ENCODE measurements around the gene HRK. TPM values are rescaled to one million over a fixed set of nuclear protein-coding genes. Genes with fewer than 3 reads are reported as not detected.

The HRK gene
- not detected for polyA plus RNA-seq (2012; ENCODE audit: missing spikeins)

DNA sequence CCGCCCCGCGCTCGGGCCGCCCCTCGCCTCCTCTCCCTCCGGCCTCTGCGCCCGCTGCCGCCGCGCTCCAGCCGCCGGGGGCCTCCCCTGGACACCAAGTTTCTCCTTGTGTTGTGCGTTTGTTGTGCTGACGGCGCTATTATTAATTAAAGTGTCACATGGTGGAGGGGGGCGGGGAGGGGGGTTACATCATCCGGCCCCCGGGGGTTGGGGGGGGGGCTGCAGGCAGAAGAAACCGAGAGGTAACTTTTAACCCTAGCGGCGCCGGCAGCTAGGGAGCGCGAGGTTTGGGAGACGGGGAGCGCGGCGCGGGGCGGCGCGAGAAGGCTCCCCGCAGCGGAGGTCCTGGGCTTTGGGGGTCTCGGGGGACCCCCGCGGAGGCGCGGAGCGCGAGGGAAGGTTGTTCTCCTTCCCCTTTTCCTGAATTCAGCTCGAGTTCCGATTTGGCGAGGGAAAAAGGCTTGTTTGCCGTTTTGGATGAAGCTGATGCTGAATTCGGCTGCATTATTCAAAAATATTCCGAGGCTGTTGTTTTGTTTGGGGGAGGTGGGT lies at the start of gene HRK:
TSS of gene HRK (minus strand) at position 117 of the 552 bp plus-strand sequence. CDS start 134 bp downstream, outside the sequence.
- DNase-seq (ENCODE audit: insufficient read length) (no peak), FAIRE-seq (no peak)
- TF ChIP-seq POLR2AphosphoS5 (IDR thresholded peaks at IDR 0.05; ENCODE audit: low read depth, low read length): no peak
- no peak for TF ChIP-seq TAF1 (IDR thresholded peaks at IDR 0.05; ENCODE audit: borderline replicate concordance, low read depth, low read length)
- no peak for TF ChIP-seq POLR2A (IDR thresholded peaks at IDR 0.05; ENCODE audit: low read depth, low read length)

DNA sequence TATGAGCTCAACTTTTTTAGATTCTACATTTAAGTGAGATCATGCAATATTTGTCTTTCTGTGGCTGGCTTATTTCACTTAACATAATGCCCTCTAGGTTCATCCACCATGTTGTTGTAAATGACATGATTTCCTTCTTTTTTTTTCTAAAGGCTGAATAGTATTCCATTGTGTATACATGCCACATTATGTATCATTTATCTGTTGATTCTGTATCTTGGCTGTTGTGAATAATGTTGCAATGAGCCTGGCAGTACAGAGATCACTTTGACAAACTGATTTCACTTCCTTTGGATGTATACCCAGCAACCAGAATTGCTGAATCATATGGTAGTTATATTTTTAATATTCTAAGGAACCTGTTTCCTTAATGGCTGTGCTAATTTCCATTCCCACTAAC lies 48.6 kb upstream of the HRK start:
- DNase-seq (ENCODE audit: insufficient read length): no peak
- peak; percentile 17 for FAIRE-seq
- TF ChIP-seq POLR2AphosphoS5 (IDR thresholded peaks at IDR 0.05; ENCODE audit: low read depth, low read length) (no peak), TAF1 (IDR thresholded peaks at IDR 0.05; ENCODE audit: borderline replicate concordance, low read depth, low read length) (no peak), POLR2A (IDR thresholded peaks at IDR 0.05; ENCODE audit: low read depth, low read length) (no peak)

DNA sequence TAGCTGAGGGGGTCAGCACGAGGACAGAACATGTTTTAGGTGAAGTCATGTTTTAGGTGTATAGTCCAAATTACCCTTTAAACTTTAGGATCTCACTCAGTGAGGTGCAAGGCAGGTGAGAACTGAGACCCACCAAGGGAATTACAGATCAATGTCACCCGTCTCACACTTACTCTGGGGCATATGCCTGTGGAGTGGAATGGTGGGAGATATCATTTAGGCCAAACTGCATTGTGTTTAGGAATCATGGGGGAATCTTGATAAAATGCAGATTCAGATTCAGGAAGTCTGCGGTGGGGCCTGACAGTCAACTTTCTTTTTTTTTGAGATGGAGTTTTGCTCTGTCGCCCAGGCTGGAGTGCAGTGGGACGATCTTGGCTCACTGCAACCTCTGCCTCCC lies 47.3 kb upstream of the HRK start:
- DNase-seq (ENCODE audit: insufficient read length) (no peak), FAIRE-seq (no peak)
- TF ChIP-seq TAF1 (IDR thresholded peaks at IDR 0.05; ENCODE audit: borderline replicate concordance, low read depth, low read length) (no peak), POLR2AphosphoS5 (IDR thresholded peaks at IDR 0.05; ENCODE audit: low read depth, low read length) (no peak), POLR2A (IDR thresholded peaks at IDR 0.05; ENCODE audit: low read depth, low read length) (no peak)

DNA sequence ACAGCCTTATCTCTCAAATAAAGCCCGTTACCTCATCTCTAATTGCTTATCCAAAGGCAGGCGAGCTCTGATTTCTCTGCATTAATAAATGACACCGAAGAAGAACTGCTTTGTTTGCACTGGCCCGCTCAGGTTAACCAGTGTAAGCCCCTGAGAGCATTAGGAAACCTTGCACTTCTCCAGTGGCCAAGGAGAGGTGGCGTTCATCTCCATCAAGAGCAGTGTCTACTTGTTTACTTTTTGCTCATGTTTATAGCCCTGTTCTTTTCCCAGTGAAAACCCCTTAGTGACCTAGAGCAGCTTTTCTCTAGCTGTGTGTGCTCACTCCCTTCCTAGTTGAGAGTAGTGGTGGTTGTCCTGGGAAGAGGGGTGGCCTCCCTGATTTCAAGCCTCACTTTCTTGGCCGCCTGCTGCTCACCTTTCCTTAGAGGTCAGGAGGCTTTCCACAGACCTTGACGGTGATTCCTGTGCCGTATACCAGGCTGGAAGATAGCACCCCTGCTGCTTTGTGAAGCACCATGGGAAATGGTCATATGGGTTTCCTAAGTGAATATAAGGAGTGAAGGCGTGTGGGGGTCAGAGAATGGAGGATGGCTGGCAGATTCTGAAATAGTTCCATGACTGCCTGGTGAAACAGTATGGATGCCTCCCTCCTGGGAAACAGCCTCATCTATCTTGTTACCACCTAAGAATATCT lies 46.2 kb upstream of the HRK start:
- no peak for FAIRE-seq
- no peak for TF ChIP-seq POLR2AphosphoS5 (IDR thresholded peaks at IDR 0.05; ENCODE audit: low read depth, low read length)
- TF ChIP-seq TAF1 (IDR thresholded peaks at IDR 0.05; ENCODE audit: borderline replicate concordance, low read depth, low read length): no peak
- no peak for TF ChIP-seq POLR2A (IDR thresholded peaks at IDR 0.05; ENCODE audit: low read depth, low read length)
- DNase-seq (ENCODE audit: insufficient read length): no peak

DNA sequence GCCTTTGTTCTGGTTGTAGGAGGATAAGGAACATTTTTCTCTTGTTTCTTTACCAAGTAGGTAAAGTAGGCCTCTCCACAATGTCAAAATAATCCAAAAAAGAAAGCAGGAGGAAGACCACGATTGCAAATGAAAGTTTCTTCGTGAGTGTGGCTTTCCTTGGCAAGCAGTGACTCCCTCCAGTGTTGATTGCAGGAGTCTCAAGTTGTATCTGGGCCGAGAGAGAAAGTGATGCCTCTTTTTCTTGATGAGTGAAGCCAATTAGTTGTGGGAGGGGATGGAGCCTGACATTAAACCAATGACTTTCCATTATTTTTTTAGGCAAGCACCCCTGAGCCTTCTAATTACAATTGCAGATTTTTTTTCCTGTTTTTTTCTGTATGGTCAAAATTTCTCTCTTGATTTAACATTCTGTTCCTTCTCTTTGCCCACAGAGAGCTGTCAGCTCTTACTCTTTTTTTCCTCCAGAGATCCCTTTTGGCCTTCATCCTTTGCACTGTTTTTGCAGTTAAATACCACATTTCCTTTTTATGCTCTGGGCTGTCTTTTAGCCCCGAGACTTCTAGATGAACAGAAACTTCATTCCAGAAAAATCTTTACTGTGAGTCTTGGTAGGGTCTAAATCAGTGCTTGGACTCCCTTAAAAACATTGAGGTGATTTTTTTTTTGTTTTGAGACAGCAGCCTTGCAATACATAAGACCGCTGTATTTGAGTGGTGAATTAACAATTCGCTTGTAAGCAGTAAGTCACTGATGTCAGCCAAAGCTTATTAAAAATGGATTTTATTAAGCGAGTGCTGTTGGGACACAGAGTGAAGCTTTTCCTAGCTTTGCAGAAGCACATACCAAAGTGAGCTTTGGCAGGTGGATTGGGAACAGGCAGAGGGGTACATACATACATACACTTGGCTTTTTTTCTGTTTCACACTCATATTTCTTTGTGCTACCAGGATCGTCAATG lies 45.3 kb upstream of the HRK start:
- TF ChIP-seq POLR2AphosphoS5 (IDR thresholded peaks at IDR 0.05; ENCODE audit: low read depth, low read length) (no peak), POLR2A (IDR thresholded peaks at IDR 0.05; ENCODE audit: low read depth, low read length) (no peak), TAF1 (IDR thresholded peaks at IDR 0.05; ENCODE audit: borderline replicate concordance, low read depth, low read length) (no peak)
- DNase-seq (ENCODE audit: insufficient read length) (no peak), FAIRE-seq (no peak)

- FAIRE-seq (peak; percentile 73), DNase-seq (ENCODE audit: insufficient read length) (peak; percentile 21)
- TF ChIP-seq TAF1 (IDR thresholded peaks at IDR 0.05; ENCODE audit: borderline replicate concordance, low read depth, low read length) (no peak), POLR2A (IDR thresholded peaks at IDR 0.05; ENCODE audit: low read depth, low read length) (no peak), POLR2AphosphoS5 (IDR thresholded peaks at IDR 0.05; ENCODE audit: low read depth, low read length) (no peak)
These were observed 43.6 kb upstream of the HRK start for GRCh38 chr12:116924558-116925453.

- TF ChIP-seq POLR2A (IDR thresholded peaks at IDR 0.05; ENCODE audit: low read depth, low read length): no peak
- no peak for TF ChIP-seq TAF1 (IDR thresholded peaks at IDR 0.05; ENCODE audit: borderline replicate concordance, low read depth, low read length)
These were observed 41.1 kb upstream of the HRK start for GRCh38 chr12:116922194-116922897.

DNA sequence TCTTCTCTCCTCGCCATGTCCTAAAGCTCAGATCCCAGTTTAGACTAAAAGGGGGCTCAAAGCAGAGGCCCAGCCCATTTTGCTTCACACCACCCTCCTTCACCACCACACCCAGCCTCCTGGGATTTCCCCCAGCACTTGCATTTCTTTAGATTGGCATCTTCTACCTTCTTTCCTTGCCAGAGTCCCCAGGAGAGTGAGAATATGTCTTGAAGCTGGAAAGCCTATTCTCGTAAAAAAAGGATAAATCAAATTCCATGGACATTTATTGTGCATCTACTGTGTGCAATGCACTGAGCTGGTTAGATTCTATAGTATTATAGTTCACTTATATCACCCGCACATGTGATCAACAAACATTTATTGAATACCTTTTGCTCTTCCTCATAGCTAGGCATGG lies 39.7 kb upstream of the HRK start:
- FAIRE-seq: no peak
- DNase-seq (ENCODE audit: insufficient read length): no peak

More at GRCh38 chr12:116922194-116922897, 41.1 kb upstream of the HRK start:
- DNase-seq (ENCODE audit: insufficient read length) (no peak), FAIRE-seq (peak; percentile 72)

DNA sequence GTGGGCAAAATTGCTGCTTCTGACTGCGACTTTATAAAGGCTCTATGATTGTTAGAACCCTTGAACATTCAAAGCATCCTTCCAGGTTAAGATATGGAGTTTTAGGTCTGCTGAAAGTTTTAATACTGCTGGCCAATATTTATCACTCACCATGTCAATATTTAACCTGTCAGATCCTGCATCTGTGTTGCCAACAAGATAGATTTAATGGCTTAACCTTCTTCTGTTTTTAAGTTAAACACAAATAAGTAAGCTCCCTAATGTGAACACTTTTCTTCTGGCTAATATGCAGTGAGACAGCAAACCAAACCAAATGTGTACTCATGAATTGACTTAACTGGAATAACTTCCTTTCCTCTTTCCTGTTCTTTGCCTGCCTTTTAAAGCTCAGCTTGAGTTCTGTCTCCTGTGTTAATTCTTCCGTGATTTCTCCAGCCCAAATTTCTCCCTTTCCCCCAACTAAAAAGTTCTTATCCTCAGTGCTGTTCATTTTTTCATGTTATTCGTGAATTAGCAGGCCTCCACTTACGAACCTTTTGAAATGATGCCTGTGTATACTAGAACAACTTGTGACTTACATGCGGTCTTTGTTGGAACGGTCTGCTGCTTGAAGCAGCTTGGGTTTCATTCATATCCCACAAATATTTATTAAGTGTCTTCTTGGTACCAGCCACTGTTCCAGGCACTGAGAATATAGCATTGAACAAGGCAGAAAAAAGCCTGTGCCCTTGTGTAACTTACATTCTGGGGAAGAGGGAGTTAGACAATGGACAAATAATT lies 38.7 kb upstream of the HRK start:
- TF ChIP-seq TAF1 (IDR thresholded peaks at IDR 0.05; ENCODE audit: borderline replicate concordance, low read depth, low read length): no peak
- no peak for TF ChIP-seq POLR2A (IDR thresholded peaks at IDR 0.05; ENCODE audit: low read depth, low read length)
- no peak for TF ChIP-seq POLR2AphosphoS5 (IDR thresholded peaks at IDR 0.05; ENCODE audit: low read depth, low read length)
- FAIRE-seq (no peak), DNase-seq (ENCODE audit: insufficient read length) (no peak)

More for the DNA sequence above, 39.7 kb upstream of the HRK start:
- TF ChIP-seq POLR2AphosphoS5 (IDR thresholded peaks at IDR 0.05; ENCODE audit: low read depth, low read length): no peak
- TF ChIP-seq POLR2A (IDR thresholded peaks at IDR 0.05; ENCODE audit: low read depth, low read length): no peak
- no peak for TF ChIP-seq TAF1 (IDR thresholded peaks at IDR 0.05; ENCODE audit: borderline replicate concordance, low read depth, low read length)
